ENCODE results near the gene MYO19. TPM values are rescaled to one million over a fixed set of nuclear protein-coding genes. Genes with fewer than 3 reads are reported as not detected.
A peak's percentile ranks its signal among the peaks of the same experiment; 100 is the strongest.
"Not testable (repeated sequence)": the region's sequence is repeated elsewhere in the genome, so short reads cannot be mapped to it uniquely, and the experiment has no call there.

The MYO19 gene
- total and polyA plus RNA-seq, 7 donors, result 10.1 to 28.7 (median 15.2) TPM

- TF ChIP-seq CTCF (IDR thresholded peaks at IDR 0.05), result no peak
- Histone ChIP-seq H3K27ac (peak overlapping the region; percentile 83), H3K36me3 (ENCODE audit: insufficient read depth in 1 of 2, low read depth in 1 of 2) (no peaks in the 10 kb centered on the region), H3K4me1 (peaks cover 17% of the 10 kb centered on the region), H3K9me3 (no peaks in the 10 kb centered on the region), H3K27me3 (ENCODE audit: insufficient read depth in 3 of 3, low read length in 2 of 3) (peaks cover 0 to 7% (median 0%) of the 10 kb centered on the region in 3 donors), H3K4me3 (peak overlapping the region; percentile 99)
- no peak for ATAC-seq
- WGBS, 3 donors, result 18 to 25% (median 24%) methylated on average over 10 of the region's 10 CpGs
- intact Hi-C loops (cut with DNase I), result loop anchor here in 1 of 2 donors (2.0 to 5.0 kb wide), 2 partner anchors 106 to 517 kb away; partner anchors contain the start of gene DHRS11
- no peak for DNase-seq
These were observed 48.9 kb downstream of the MYO19 start for GRCh38 chr17:36485805-36486203.

- no peaks in the 10 kb centered on the region for H3K9me3 ChIP-seq
- no peak for TF ChIP-seq CTCF (IDR thresholded peaks at IDR 0.05)
- no peak overlapping the region for H3K27ac ChIP-seq
- H3K27me3 ChIP-seq (ENCODE audit: insufficient read depth in 3 of 3, low read length in 2 of 3), result peaks cover 0 to 10% (median 0%) of the 10 kb centered on the region in 3 donors
- no peak for ATAC-seq
- WGBS, 3 donors, result 88 to 93% (median 88%) methylated on average over 8 of the region's 8 CpGs
- H3K36me3 ChIP-seq (ENCODE audit: insufficient read depth in 1 of 2, low read depth in 1 of 2), result no peaks in the 10 kb centered on the region
- peaks cover 17% of the 10 kb centered on the region for H3K4me1 ChIP-seq
- H3K4me3 ChIP-seq, result no peak overlapping the region
- intact Hi-C loops (cut with DNase I), result loop anchor here in 1 of 2 donors (2.0 to 5.0 kb wide), 2 partner anchors 107 to 516 kb away; partner anchors contain the start of gene DHRS11
- no peak for DNase-seq
These were observed 49.6 kb downstream of the MYO19 start for GRCh38 chr17:36485027-36485426.

- not testable (repeated sequence) for H3K27me3 ChIP-seq (ENCODE audit: insufficient read depth in 3 of 3, low read length in 2 of 3); ATAC-seq; H3K36me3 ChIP-seq (ENCODE audit: insufficient read depth in 1 of 2, low read depth in 1 of 2); H3K9me3 ChIP-seq; H3K4me3 ChIP-seq; H3K27ac ChIP-seq; DNase-seq
- intact Hi-C loops (cut with DNase I), result loop anchor here (2.0 to 5.0 kb wide), 3 partner anchors 48 to 515 kb away; partner anchors contain the start of genes MYO19 (in 1 of the 2) and PIGW (in 1 of the 2)
- WGBS, 3 donors, result 87 to 88% (median 87%) methylated on average over 7 of the region's 7 CpGs
- H3K4me1 ChIP-seq, result peaks cover 17% of the 10 kb centered on the region
These were observed 50.6 kb downstream of the MYO19 start for GRCh38 chr17:36484021-36484420.

GRCh38 chr17:36482611-36483504, 51.8 kb downstream of the MYO19 start:
- H3K9me3 ChIP-seq, result no peaks in the 10 kb centered on the region
- H3K27ac ChIP-seq, result no peak overlapping the region
- peak; percentile 94 for TF ChIP-seq CTCF (IDR thresholded peaks at IDR 0.05)
- peaks cover 0 to 16% (median 0%) of the 10 kb centered on the region in 3 donors for H3K27me3 ChIP-seq (ENCODE audit: insufficient read depth in 3 of 3, low read length in 2 of 3)
- ATAC-seq (peak; percentile 89 to 93 (median 90)), DNase-seq (peak; percentile 88 to 93)
- no peaks in the 10 kb centered on the region for H3K36me3 ChIP-seq (ENCODE audit: insufficient read depth in 1 of 2, low read depth in 1 of 2)
- WGBS, 3 donors, result 4 to 6% (median 5%) methylated on average over 64 to 79 of the region's 79 CpGs
- H3K4me3 ChIP-seq, result peak overlapping the region; percentile 76
- H3K4me1 ChIP-seq, result peaks cover 17% of the 10 kb centered on the region
- intact Hi-C loops (cut with DNase I), result loop anchor here in 1 of 2 donors (5.0 kb wide), 2 partner anchors 49 to 511 kb away; partner anchors contain the start of genes MYO19 and PIGW

GRCh38 chr17:36481829-36482228, 52.8 kb downstream of the MYO19 start:
- intact Hi-C loops (cut with DNase I), result loop anchor here in 1 of 2 donors (5.0 kb wide), 2 partner anchors 50 to 510 kb away; partner anchors contain the start of genes MYO19 and PIGW
- Histone ChIP-seq H3K27ac (no peak overlapping the region), H3K4me3 (no peak overlapping the region), H3K36me3 (ENCODE audit: insufficient read depth in 1 of 2, low read depth in 1 of 2) (no peaks in the 10 kb centered on the region), H3K4me1 (peaks cover 11% of the 10 kb centered on the region), H3K27me3 (ENCODE audit: insufficient read depth in 3 of 3, low read length in 2 of 3) (peaks cover 0 to 23% (median 0%) of the 10 kb centered on the region in 3 donors), H3K9me3 (no peaks in the 10 kb centered on the region)
- DNase-seq, result no peak
- 71 to 80% (median 76%) methylated on average over 7 of the region's 7 CpGs for whole genome bisulfite sequencing, 3 donors
- ATAC-seq, result no peak
- no peak for TF ChIP-seq CTCF (IDR thresholded peaks at IDR 0.05)
